HFFc6 (cell line): Measurements from ENCODE around the gene RGS7. TPM values are rescaled to one million over a fixed set of nuclear protein-coding genes. Genes with fewer than 3 reads are reported as not detected.
"Not testable (repeated sequence)": the region's sequence is repeated elsewhere in the genome, so short reads cannot be mapped to it uniquely, and the experiment has no call there.

ENCODE experiments used
- DNase-seq: peaks from one replicate; pipeline ENCODE4 v3.0.0-alpha.2; 2018
- H3K27ac Mint-ChIP-seq: 2 replicates; pipeline ENCODE4 v1.8.0; 2020; ENCODE audit warnings: mild to moderate bottlenecking, mixed read lengths
- H3K27me3 Mint-ChIP-seq: 2 replicates; pipeline ENCODE4 v1.8.0; 2021; ENCODE audit warnings: mild to moderate bottlenecking, moderate library complexity, mixed read lengths; ENCODE audit not compliant: insufficient read depth
- H3K36me3 Mint-ChIP-seq: 2 replicates; pipeline ENCODE4 v1.8.0; 2021; ENCODE audit warnings: low read depth, mixed read lengths
- H3K4me1 Mint-ChIP-seq: 2 replicates; pipeline ENCODE4 v1.8.0; 2020; ENCODE audit warnings: low read depth, mixed read lengths
- H3K4me3 Mint-ChIP-seq: 2 replicates; pipeline ENCODE4 v1.8.0; 2020; ENCODE audit warnings: mild to moderate bottlenecking, moderate library complexity, mixed read lengths
- H3K9me3 Mint-ChIP-seq: 2 replicates; pipeline ENCODE4 v1.8.0; 2020; ENCODE audit warnings: mild to moderate bottlenecking, mixed read lengths
- CTCF ChIP-seq: fragments of 200-600 bp; sonication (generic); IDR thresholded peaks from 2 replicates; pipeline ENCODE4 v1.5.0; 2021; ENCODE audit warnings: antibody characterized with exemption, mild to moderate bottlenecking
- total RNA-seq, 6 experiments: library from RNA; stranded (reverse); fragmentation: NEBNext Ultra II Directional; extraction: Animal tissue kit (Norgen Biotek cat#: 25700); gene quantifications; 2 replicates in 1 of 6; 3 replicates in 5 of 6; pipeline ENCODE4 v1.2.3, GENCODE V29; 2021

RGS7 gene
- total RNA-seq, 6 experiments from 2014 or later = 1.5 to 2.4 (median 2.1) TPM

- Mint-ChIP-seq H3K9me3 (no peaks in the 10 kb centered on the region), H3K27me3 (no peaks in the 10 kb centered on the region), H3K27ac (no peak overlapping the region), H3K4me3 (no peak overlapping the region), H3K4me1 (peaks cover 13% of the 10 kb centered on the region; the same call in 1 of the 2 replicates), H3K36me3 (no peaks in the 10 kb centered on the region)
- DNase-seq = no peak
- no peak for TF ChIP-seq CTCF
Observed at GRCh38 chr1:240909701-240910457, 447.1 kb downstream of the RGS7 start.

GRCh38 chr1:240906477-240906876 is 450.5 kb downstream of the RGS7 start:
- no peaks in the 10 kb centered on the region for H3K36me3 Mint-ChIP-seq
- no peaks in the 10 kb centered on the region for H3K9me3 Mint-ChIP-seq
- no peaks in the 10 kb centered on the region for H3K27me3 Mint-ChIP-seq
- no peak for DNase-seq
- no peak overlapping the region for H3K4me3 Mint-ChIP-seq
- no peak overlapping the region for H3K27ac Mint-ChIP-seq
- TF ChIP-seq CTCF = no peak
- H3K4me1 Mint-ChIP-seq = no peaks in the 10 kb centered on the region

- Mint-ChIP-seq H3K4me1 (no peaks in the 10 kb centered on the region), H3K36me3 (no peaks in the 10 kb centered on the region), H3K27me3 (no peaks in the 10 kb centered on the region; the same call in 1 of the 2 replicates), H3K4me3 (no peak overlapping the region), H3K9me3 (no peaks in the 10 kb centered on the region), H3K27ac (no peak overlapping the region)
- TF ChIP-seq CTCF = no peak
- no peak for DNase-seq
Observed at GRCh38 chr1:240905225-240905765, 451.7 kb downstream of the RGS7 start.

GRCh38 chr1:240895424-240895823 is 461.6 kb downstream of the RGS7 start:
- H3K36me3 Mint-ChIP-seq, H3K27ac Mint-ChIP-seq, DNase-seq, H3K4me1 Mint-ChIP-seq, H3K4me3 Mint-ChIP-seq, H3K9me3 Mint-ChIP-seq, H3K27me3 Mint-ChIP-seq: not testable (repeated sequence)

GRCh38 chr1:240888787-240889048 is 468.3 kb downstream of the RGS7 start:
- no peaks in the 10 kb centered on the region for H3K4me1 Mint-ChIP-seq

More at GRCh38 chr1:240888787-240889048, 468.3 kb downstream of the RGS7 start:
- TF ChIP-seq CTCF = no peak
- H3K36me3 Mint-ChIP-seq = no peaks in the 10 kb centered on the region
- no peak overlapping the region for H3K27ac Mint-ChIP-seq
- H3K4me3 Mint-ChIP-seq = no peak overlapping the region
- H3K9me3 Mint-ChIP-seq = no peaks in the 10 kb centered on the region
- no peak for DNase-seq
- H3K27me3 Mint-ChIP-seq = no peaks in the 10 kb centered on the region; the same call in 1 of the 2 replicates
